K562 (cell line): ENCODE results near the gene IRAK2. TPM values are rescaled to one million over a fixed set of nuclear protein-coding genes. Genes with fewer than 3 reads are reported as not detected.

Experiments used
- ATAC-seq: fragments of 200-7000 bp; cut with Tn5 transposase; 3 replicates; pipeline ENCODE4 v1.9.1; 2020; ENCODE audit warnings: moderate library complexity
- BruUV-seq: library from RNA; stranded (reverse); fragments of 400-500 nt; replicated peaks from 2 replicates; lab custom pipeline; 2021; lab: Mats Ljungman, UMichigan
- CTCF ChIA-PET: fragments of 300-600 bp; formaldehyde crosslinking; extraction: SDS; loops from one replicate; lab custom pipeline; 2021; ENCODE audit warnings: low intra/inter-chr PET ratio; lab: Yijun Ruan, JAX
- POLR2A ChIA-PET: fragments of 300-600, 350-650 bp; sonication (Branson Sonifier 250); formaldehyde crosslinking; extraction: SDS; loops from one replicate; lab custom pipeline; 2021; ENCODE audit warnings: antibody characterized with exemption, inconsistent platforms; lab: Yijun Ruan, JAX
- DNase-seq, 4 experiments: peaks; one replicate each; pipeline versions ENCODE4 v3.0.0 to v3.0.0-alpha.2; 2011 to 2018; ENCODE audit warnings: low spot score in 3 of 4, mixed read lengths in 3 of 4; ENCODE audit errors: extremely low read depth in 1 of 4
- FAIRE-seq: peaks from 2 replicates; lab custom pipeline; 2011; peaks lifted over from hg19 to GRCh38; lab: Jason Lieb, UNC
- H2AFZ ChIP-seq: 2 replicates; pipeline ENCODE4 v1.6.0; 2011; ENCODE audit warnings: low read depth, low read length, control low read depth, inconsistent platforms
- H3K27ac ChIP-seq: fragments of 200-600 bp; 3 replicates; pipeline ENCODE4 v1.8.0; 2011; ENCODE audit warnings: low read depth, mild to moderate bottlenecking, control low read depth, inconsistent platforms, low read length, moderate library complexity, mixed read lengths; ENCODE audit errors: extremely low read depth
- H3K27me3 ChIP-seq, 2 experiments: fragments of 300-600 bp in 1 of 2; 2 replicates in 1 of 2; 3 replicates in 1 of 2; pipeline versions ENCODE4 v1.6.0 to v1.8.0; 2011; ENCODE audit warnings: inconsistent platforms in 2 of 2, low read length in 2 of 2, mild to moderate bottlenecking in 1 of 2, mixed read lengths in 1 of 2, moderate library complexity in 1 of 2; ENCODE audit not compliant: control insufficient read depth in 2 of 2, insufficient read depth in 2 of 2
- H3K36me3 ChIP-seq: fragments of 300-600 bp; 3 replicates; pipeline ENCODE4 v1.8.0; 2011; ENCODE audit warnings: mild to moderate bottlenecking, low read length, inconsistent platforms; ENCODE audit not compliant: control insufficient read depth, insufficient read depth
- H3K4me1 ChIP-seq, 2 experiments: fragments of 200-600 bp in 1 of 2; replicated peaks in 1 of 2; 2 replicates in 1 of 2; 3 replicates in 1 of 2; pipeline versions ENCODE4 v1.5.1 to v1.8.0; 2011; ENCODE audit warnings: inconsistent platforms in 2 of 2, low read length in 2 of 2, mild to moderate bottlenecking in 1 of 2, mixed read lengths in 1 of 2, moderate library complexity in 1 of 2; ENCODE audit not compliant: control insufficient read depth in 2 of 2, insufficient read depth in 2 of 2
- H3K4me2 ChIP-seq: 2 replicates; pipeline ENCODE4 v1.6.1; 2011; ENCODE audit warnings: low read length, control low read depth, inconsistent platforms, mixed read lengths; ENCODE audit not compliant: insufficient read depth
- H3K4me3 ChIP-seq: fragments of 200-600 bp; sonication (generic), shearing (Covaris generic); 2 replicates; pipeline ENCODE4 v1.5.1; 2016; ENCODE audit warnings: control low read depth, inconsistent platforms
- H3K79me2 ChIP-seq: fragments of 200-600 bp; 3 replicates; pipeline ENCODE4 v1.8.0; 2011; ENCODE audit warnings: low read length, inconsistent platforms; ENCODE audit not compliant: control insufficient read depth, insufficient read depth
- H3K9ac ChIP-seq, 2 experiments: 2 replicates each; pipeline versions ENCODE4 v1.6.0 to v1.6.1; 2011; ENCODE audit warnings: low read depth in 2 of 2, low read length in 2 of 2, control low read depth in 1 of 2, inconsistent platforms in 1 of 2, mild to moderate bottlenecking in 1 of 2, mixed read lengths in 1 of 2; ENCODE audit not compliant: insufficient read depth in 1 of 2
- H3K9me1 ChIP-seq: one replicate; pipeline ENCODE4 v1.6.0; 2011; ENCODE audit warnings: inconsistent platforms, mild to moderate bottlenecking, low read length, moderate library complexity; ENCODE audit not compliant: control insufficient read depth, insufficient read depth
- H3K9me3 ChIP-seq: replicated peaks from 2 replicates; pipeline ENCODE4 v1.5.1; 2011; ENCODE audit warnings: low read depth, low read length, inconsistent platforms; ENCODE audit not compliant: control insufficient read depth, insufficient read depth
- H4K20me1 ChIP-seq: replicated peaks from 2 replicates; pipeline ENCODE4 v1.6.1; 2011; ENCODE audit warnings: low read length, inconsistent platforms, mixed read lengths; ENCODE audit not compliant: control insufficient read depth, insufficient read depth
- KDM1A ChIP-seq, 2 experiments: fragments of 450-650 bp; IDR thresholded peaks; 2 replicates each; pipeline ENCODE4 v1.6.1; 2016; ENCODE audit warnings: mild to moderate bottlenecking in 2 of 2
- RBM25 ChIP-seq: fragments of 200-400 bp; formaldehyde crosslinking; IDR thresholded peaks from 2 replicates; pipeline ENCODE4 v1.6.1; 2018; ENCODE audit warnings: low read length, low read depth, moderate library complexity; ENCODE audit not compliant: severe bottlenecking
- TAF15 ChIP-seq: fragments of 200-400 bp; formaldehyde crosslinking; IDR thresholded peaks from 2 replicates; pipeline ENCODE4 v1.6.1; 2017; ENCODE audit warnings: mild to moderate bottlenecking, low read depth, low read length, moderate library complexity
- WGBS: fragments of 100-300 bp; shearing (Covaris generic); methylation state at CpG from one replicate; pipeline ENCODE4 v1.1.6; 2016; ENCODE audit warnings: low coverage, mixed read lengths; ENCODE audit not compliant: insufficient coverage; ENCODE audit errors: missing lambda C conversion rate; 5-methylcytosine and 5-hydroxymethylcytosine counted together
- in situ Hi-C: fragments of 300-500 bp; cut with MboI; formaldehyde crosslinking; loops from 4 replicates; pipeline ENCODE4 v1.15.0; 2018; ENCODE audit warnings: inconsistent platforms, mixed read lengths
- intact Hi-C: fragments of 100-400 bp; cut with micrococcal nuclease; formaldehyde crosslinking; loops from 2 replicates; pipeline ENCODE4 v1.14.2; 2022
- polyA plus RNA-seq, 8 experiments: library from polyadenylated mRNA; depleted of rRNA in 4 of 8; stranded (reverse) in 5 of 8; unstranded in 3 of 8; fragments of >200 nt; fragmentation: Nextera tagmentation in 2 of 8; fragmentation: Illumina TruSeq in 1 of 8; extraction: Ambion mirVana in 2 of 8; extraction: Trizol in 1 of 8; gene quantifications; 2 replicates each; pipeline versions ENCODE4 v1.2.1 to v1.2.3, GENCODE V29; 2011 to 2014; ENCODE audit warnings: inconsistent platforms in 1 of 8, missing spikeins in 1 of 8
- total RNA-seq, 7 experiments: library from RNA; depleted of rRNA in 6 of 7; stranded (reverse); fragments of >200 nt in 6 of 7; fragmentation: Illumina TruSeq in 2 of 7; extraction: Trizol in 2 of 7; gene quantifications; 2 replicates each; pipeline versions ENCODE4 v1.2.1 to v1.2.3, GENCODE V29; 2011 to 2021; ENCODE audit warnings: low replicate concordance in 1 of 7
- TF ChIP-seq, protein P1 (sequence below): fragments of 450-650 bp; IDR thresholded peaks from 2 replicates; pipeline ENCODE4 v1.6.1; 2016
- TF ChIP-seq, protein P2 (sequence below): sonication (generic); formaldehyde crosslinking; IDR thresholded peaks from 2 replicates; pipeline ENCODE4 v1.8.1; 2023; ENCODE audit warnings: mild to moderate bottlenecking, missing genetic modification reagents
- TF ChIP-seq, protein P3 (sequence below): sonication (generic); formaldehyde crosslinking; IDR thresholded peaks from 2 replicates; pipeline ENCODE4 v1.8.1; 2023; ENCODE audit warnings: mild to moderate bottlenecking, missing genetic modification reagents

Gene IRAK2
- total and polyA plus RNA-seq, 9 of the 15 experiments (the other 6 are each of a cell fraction or from before 2014, with no cell fraction given) = 0.42 to 4.4 (median 2.7) TPM

DNA sequence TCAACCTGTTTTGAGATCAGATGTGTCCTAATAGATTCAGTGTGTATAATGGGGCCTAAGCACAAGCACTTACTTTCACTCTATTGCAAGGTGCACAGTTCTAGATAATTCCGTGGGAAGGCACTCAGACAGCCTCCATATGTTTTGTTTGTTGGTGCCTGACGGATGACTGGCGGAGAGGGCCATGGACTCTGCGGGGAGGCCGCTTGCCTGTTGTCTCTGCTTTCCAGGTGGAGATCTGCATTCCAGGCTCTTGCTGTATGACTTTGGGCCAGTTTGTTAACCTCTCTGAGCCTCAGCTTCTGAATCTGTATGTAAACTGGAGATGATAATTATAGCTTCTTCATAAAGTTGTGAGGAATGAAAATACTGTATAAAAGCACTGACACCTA, 1.5 kb downstream of the IRAK2 start:
- FAIRE-seq (no peak), ATAC-seq (no peak), DNase-seq (peak in 2 of 4 experiments; percentile 8 to 20)
- Histone ChIP-seq H3K9me1 (no peaks in the 10 kb centered on the region), H3K4me2 (no peak overlapping the region), H4K20me1 (no peaks in the 10 kb centered on the region), H3K9me3 (peaks cover 10% of the 10 kb centered on the region), H3K27ac (no peak overlapping the region), H3K36me3 (no peaks in the 10 kb centered on the region), H3K4me3 (no peak overlapping the region), H3K9ac (no peak overlapping the region), H3K27me3 (no peaks in the 10 kb centered on the region), H3K79me2 (no peaks in the 10 kb centered on the region), H2AFZ (no peak overlapping the region), H3K4me1 (peaks cover 0 to 23% of the 10 kb centered on the region in 2 experiments; a peak in 3 of 5 replicates)
- ChIA-PET CTCF (no interaction called here), POLR2A (no interaction called here)
- 0 out of 4 replicates have a peak, but pooled peaks of 1 of the 2 experiments have one; percentile 24 for TF ChIP-seq KDM1A (IDR thresholded peaks at IDR 0.05)
- TF ChIP-seq, protein P1, sequence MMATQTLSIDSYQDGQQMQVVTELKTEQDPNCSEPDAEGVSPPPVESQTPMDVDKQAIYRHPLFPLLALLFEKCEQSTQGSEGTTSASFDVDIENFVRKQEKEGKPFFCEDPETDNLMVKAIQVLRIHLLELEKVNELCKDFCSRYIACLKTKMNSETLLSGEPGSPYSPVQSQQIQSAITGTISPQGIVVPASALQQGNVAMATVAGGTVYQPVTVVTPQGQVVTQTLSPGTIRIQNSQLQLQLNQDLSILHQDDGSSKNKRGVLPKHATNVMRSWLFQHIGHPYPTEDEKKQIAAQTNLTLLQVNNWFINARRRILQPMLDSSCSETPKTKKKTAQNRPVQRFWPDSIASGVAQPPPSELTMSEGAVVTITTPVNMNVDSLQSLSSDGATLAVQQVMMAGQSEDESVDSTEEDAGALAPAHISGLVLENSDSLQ = 0 out of 2 replicates have a peak, but pooled peaks have one; percentile 17
- peak; percentile 25 for TF ChIP-seq RBM25
- TF ChIP-seq, protein P2, sequence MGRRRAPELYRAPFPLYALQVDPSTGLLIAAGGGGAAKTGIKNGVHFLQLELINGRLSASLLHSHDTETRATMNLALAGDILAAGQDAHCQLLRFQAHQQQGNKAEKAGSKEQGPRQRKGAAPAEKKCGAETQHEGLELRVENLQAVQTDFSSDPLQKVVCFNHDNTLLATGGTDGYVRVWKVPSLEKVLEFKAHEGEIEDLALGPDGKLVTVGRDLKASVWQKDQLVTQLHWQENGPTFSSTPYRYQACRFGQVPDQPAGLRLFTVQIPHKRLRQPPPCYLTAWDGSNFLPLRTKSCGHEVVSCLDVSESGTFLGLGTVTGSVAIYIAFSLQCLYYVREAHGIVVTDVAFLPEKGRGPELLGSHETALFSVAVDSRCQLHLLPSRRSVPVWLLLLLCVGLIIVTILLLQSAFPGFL (CRISPR knock-in tag) = no peak
- TF ChIP-seq, protein P3, sequence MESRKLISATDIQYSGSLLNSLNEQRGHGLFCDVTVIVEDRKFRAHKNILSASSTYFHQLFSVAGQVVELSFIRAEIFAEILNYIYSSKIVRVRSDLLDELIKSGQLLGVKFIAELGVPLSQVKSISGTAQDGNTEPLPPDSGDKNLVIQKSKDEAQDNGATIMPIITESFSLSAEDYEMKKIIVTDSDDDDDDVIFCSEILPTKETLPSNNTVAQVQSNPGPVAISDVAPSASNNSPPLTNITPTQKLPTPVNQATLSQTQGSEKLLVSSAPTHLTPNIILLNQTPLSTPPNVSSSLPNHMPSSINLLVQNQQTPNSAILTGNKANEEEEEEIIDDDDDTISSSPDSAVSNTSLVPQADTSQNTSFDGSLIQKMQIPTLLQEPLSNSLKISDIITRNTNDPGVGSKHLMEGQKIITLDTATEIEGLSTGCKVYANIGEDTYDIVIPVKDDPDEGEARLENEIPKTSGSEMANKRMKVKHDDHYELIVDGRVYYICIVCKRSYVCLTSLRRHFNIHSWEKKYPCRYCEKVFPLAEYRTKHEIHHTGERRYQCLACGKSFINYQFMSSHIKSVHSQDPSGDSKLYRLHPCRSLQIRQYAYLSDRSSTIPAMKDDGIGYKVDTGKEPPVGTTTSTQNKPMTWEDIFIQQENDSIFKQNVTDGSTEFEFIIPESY (CRISPR knock-in tag) = peak; percentile 75
- TF ChIP-seq TAF15 = no peak
- intact Hi-C loops (no loop called here), in situ Hi-C loops (no loop called here)
- TSS peak; percentile 39 for BruUV-seq
- WGBS = 61% methylated on average over 5 of the region's 5 CpGs
